GM10248 (cell line): ENCODE results near the gene PIGP.

ENCODE experiments used
- CTCF ChIA-PET: fragments of 300-600 bp; sonication (Branson Sonifier 250); formaldehyde crosslinking; extraction: SDS; loops from one replicate; lab custom pipeline; 2021; ENCODE audit warnings: antibody characterized with exemption; lab: Yijun Ruan, JAX
- POLR2A ChIA-PET: fragments of 350-650 bp; sonication (Branson Sonifier 250); formaldehyde crosslinking; extraction: SDS; loops from one replicate; lab custom pipeline; 2020; ENCODE audit warnings: antibody characterized with exemption; lab: Yijun Ruan, JAX
- DNase-seq: peaks from one replicate; pipeline ENCODE4 v3.0.0; 2012; ENCODE audit errors: extremely low spot score
- TF ChIP-seq, protein P1 (sequence below): IDR thresholded peaks from 2 replicates; pipeline ENCODE4 v1.5.1; 2012; ENCODE audit warnings: mild to moderate bottlenecking, low read depth; ENCODE audit errors: extremely low read depth, missing control alignments, control extremely low read depth

PIGP gene

DNA sequence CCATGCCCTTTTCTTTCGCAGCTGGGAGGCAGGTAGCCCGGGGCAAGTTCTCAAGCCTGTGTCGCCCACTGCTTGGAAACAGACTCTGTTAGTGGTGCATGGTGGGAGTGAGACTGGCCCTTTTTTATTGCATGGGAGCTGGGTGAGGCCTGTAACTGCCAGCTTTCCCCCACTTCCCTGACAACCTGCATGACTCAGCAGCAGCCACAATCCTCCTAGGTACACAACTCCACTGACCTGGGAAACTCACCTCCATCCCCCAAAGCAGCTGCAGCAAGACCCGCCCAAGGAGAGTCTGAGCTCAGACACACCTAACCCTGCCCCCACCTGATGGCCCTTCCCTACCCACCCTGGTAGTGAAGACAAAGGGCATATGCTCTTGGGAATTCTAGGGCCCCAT is 25.8 kb downstream of the PIGP start:
- CTCF ChIA-PET, result no interaction called here
- POLR2A ChIA-PET, result no interaction called here
- TF ChIP-seq, protein P1, sequence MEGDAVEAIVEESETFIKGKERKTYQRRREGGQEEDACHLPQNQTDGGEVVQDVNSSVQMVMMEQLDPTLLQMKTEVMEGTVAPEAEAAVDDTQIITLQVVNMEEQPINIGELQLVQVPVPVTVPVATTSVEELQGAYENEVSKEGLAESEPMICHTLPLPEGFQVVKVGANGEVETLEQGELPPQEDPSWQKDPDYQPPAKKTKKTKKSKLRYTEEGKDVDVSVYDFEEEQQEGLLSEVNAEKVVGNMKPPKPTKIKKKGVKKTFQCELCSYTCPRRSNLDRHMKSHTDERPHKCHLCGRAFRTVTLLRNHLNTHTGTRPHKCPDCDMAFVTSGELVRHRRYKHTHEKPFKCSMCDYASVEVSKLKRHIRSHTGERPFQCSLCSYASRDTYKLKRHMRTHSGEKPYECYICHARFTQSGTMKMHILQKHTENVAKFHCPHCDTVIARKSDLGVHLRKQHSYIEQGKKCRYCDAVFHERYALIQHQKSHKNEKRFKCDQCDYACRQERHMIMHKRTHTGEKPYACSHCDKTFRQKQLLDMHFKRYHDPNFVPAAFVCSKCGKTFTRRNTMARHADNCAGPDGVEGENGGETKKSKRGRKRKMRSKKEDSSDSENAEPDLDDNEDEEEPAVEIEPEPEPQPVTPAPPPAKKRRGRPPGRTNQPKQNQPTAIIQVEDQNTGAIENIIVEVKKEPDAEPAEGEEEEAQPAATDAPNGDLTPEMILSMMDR, result no peak
- no peak for DNase-seq

DNA sequence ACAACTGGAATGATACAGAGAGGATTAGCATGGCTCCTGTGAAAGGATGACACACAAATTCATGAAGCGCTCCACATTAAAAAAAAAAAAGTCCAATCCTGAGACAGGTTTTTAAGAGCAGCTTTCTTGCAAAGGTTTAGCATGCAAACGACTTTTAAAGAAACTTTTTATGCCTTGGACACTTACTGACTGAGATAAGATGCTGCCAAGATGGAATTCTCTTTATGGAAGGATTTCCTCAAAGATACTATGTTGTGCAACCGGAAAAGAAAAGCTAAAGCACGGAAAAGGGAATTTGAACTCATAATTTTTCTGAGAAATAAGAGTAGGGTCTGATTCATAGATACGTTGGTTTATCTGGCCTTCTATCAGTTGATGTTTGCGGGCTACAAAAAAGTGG is 27.3 kb downstream of the PIGP start:
- TF ChIP-seq, protein P1, result no peak
- DNase-seq, result no peak
- CTCF ChIA-PET, result interaction anchor here (0.6 kb wide), 1 partner anchor 118 kb away, joined by 3 read pairs; no protein-coding TSS in a partner anchor
- POLR2A ChIA-PET, result no interaction called here

DNA sequence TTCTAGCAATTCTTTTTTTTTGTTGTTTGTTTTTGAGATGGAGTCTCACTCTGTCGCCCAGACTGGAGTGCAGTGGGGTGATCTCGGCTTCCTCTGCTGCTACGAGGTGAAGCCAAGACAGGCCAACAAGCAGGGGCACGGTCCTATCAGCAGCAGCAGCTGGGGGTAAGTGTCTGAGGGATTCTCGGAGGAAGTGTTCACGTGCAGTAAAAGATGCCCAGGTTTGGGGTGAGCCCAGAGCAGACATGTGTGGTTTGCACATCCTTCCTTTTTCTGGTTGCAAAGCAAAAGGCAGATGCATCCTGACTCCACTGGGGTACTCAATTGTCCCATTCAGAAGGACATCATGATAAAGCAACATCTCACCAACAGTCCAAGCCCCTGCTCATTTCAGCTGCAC is 27.7 kb downstream of the PIGP start:
- DNase-seq, result no peak
- ChIA-PET CTCF (no interaction called here), POLR2A (no interaction called here)
- TF ChIP-seq, protein P1, result no peak

DNA sequence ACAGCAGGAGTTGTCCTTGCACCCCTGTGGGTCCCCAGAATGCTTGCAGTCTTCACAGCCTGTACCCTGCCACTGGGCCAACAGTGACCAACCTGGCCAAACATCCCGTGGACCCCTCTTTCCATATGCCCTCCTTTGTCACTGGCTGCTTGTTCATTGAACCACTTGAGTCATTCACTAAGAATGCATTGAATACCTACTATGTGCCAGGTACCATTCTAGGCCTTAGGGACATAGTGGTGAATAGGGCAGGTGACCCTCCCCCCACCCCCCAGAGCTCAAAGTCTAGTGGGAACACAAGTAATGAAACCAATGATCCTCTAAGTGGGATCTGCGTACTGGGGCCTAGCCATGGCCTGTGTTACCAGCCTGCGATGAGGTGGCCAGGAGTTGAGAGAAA is 28.2 kb downstream of the PIGP start:
- no peak for DNase-seq
- ChIA-PET CTCF (no interaction called here), POLR2A (no interaction called here)
- TF ChIP-seq, protein P1, result no peak

DNA sequence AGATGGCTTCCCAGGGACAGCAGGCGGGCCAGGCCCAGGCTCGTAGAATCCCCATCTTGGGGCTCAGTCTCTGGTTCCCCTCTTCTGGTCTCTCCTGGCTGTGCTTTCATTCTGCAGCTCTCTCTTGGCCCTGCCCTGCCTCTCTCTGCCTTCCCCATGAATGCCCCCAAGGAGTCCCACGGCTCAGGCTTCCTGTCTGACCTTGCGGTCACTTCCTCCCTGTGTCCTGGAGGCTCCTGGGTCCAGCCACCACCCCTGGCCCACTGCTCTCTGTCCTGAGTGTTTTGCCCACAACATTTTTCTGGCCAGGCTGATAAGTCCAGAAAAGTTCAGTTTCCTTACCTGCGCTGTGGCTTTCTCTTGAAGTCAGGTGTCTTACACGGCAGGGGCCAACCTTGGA is 29.1 kb downstream of the PIGP start:
- no peak for DNase-seq
- ChIA-PET POLR2A (no interaction called here), CTCF (no interaction called here)
- TF ChIP-seq, protein P1, result no peak

DNA sequence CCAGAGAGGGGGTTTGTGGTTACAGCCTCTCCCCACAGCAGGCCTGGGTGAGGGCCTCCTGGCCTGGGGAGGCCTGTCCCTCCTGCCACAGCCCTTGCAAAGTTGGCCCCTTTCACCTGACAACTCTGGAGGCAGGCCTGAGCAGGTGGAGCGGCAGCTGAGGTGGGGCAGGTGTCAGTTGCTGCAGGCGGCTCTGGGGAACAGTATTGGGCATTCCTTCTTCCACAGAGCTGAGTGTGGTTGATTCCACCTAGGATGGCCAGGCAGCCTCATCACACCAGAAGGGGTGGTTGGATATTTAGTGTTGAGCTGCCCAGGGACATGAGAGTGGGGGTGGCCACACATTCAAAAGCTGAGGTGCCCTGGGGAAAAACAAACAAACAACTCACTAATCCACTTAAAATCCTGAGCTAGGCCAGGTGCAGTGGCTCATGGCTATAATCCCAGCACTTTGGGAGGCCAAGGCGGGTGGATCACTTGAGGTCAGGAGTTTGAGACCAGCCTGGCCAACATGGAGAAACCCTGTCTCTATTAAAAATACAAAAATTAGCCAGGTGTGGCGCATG is 31.1 kb downstream of the PIGP start:
- TF ChIP-seq, protein P1, result no peak
- ChIA-PET POLR2A (no interaction called here), CTCF (interaction anchor here (1.1 to 1.5 kb wide), 4 partner anchors 10 to 65 kb away, joined by 3 to 4 read pairs (median 4); no protein-coding TSS in a partner anchor)
- no peak for DNase-seq
